Ovary (tissue), 9 donors: ENCODE measurements around the gene BID. TPM values are rescaled to one million over a fixed set of nuclear protein-coding genes. Genes with fewer than 3 reads are reported as not detected.

Experiments
- DNase-seq, 5 donors: peaks; one replicate each; pipeline ENCODE4 v3.0.0-alpha.2; 2019 to 2020
- H3K27ac ChIP-seq, 2 donors: fragments of 200-600 bp; one replicate each; pipeline versions ENCODE4 v1.5.1 to v1.8.0; 2019 to 2022
- H3K27me3 ChIP-seq: fragments of 200-600 bp; one replicate; pipeline ENCODE4 v1.8.0; 2022
- H3K36me3 ChIP-seq: fragments of 200-600 bp; sonication (generic); one replicate; pipeline ENCODE4 v1.5.1; 2019
- H3K4me1 ChIP-seq: one replicate; pipeline ENCODE4 v1.8.1; 2013; ENCODE audit warnings: mild to moderate bottlenecking, moderate library complexity; ENCODE audit not compliant: insufficient read depth
- H3K4me3 ChIP-seq: fragments of 200-600 bp; sonication (generic); one replicate; pipeline ENCODE4 v1.5.1; 2017
- H3K9me3 ChIP-seq, 2 donors: fragments of 200-600 bp in 1 of 2; sonication (generic) in 1 of 2; one replicate each; pipeline versions ENCODE4 v1.5.1 to v1.8.1; 2013 to 2019; ENCODE audit warnings: mild to moderate bottlenecking in 1 of 2, moderate library complexity in 1 of 2
- CTCF ChIP-seq, 3 donors: fragments of 450-650 bp in 2 of 3; fragments of 200-600 bp in 1 of 3; IDR thresholded peaks; one replicate each; pipeline versions ENCODE4 v1.5.1 to v1.8.0; 2016 to 2022; ENCODE audit warnings: antibody characterized with exemption in 3 of 3, mild to moderate bottlenecking in 1 of 3
- EP300 ChIP-seq: sonication (generic); formaldehyde crosslinking; IDR thresholded peaks from one replicate; pipeline ENCODE4 v1.6.1; 2017; ENCODE audit warnings: antibody characterized with exemption
- POLR2A ChIP-seq: fragments of 450-650 bp; IDR thresholded peaks from one replicate; pipeline ENCODE4 v1.6.1; 2017; ENCODE audit warnings: antibody characterized with exemption, mild to moderate bottlenecking, moderate library complexity
- WGBS, 3 donors: extraction: QIAGEN DNeasy Blood & Tissue Kit in 1 of 3; methylation state at CpG; one replicate each; pipeline versions ENCODE4 v1.1.5 to v1.1.7; 2013 to 2017; 5-methylcytosine and 5-hydroxymethylcytosine counted together
- intact Hi-C, 4 donors: fragments of 100-400 bp; cut with DNase I; formaldehyde crosslinking; loops; one replicate each; pipeline versions ENCODE4 v1.11.0 to v1.15.1; 2022 to 2023
- polyA plus RNA-seq, 2 donors: library from polyadenylated mRNA; stranded (reverse); fragments of 200-250 nt in 1 of 2; fragments of 350-450 nt in 1 of 2; fragmentation: Illumina TruSeq in 1 of 2; extraction: RNeasy Lipid Tissue Mini Kit (QIAGEN cat#74804) in 1 of 2; gene quantifications; one replicate each; pipeline ENCODE4 v1.2.3, GENCODE V29; 2013 to 2014
- total RNA-seq, 7 donors: library from RNA; depleted of rRNA in 2 of 7; stranded (reverse); fragments of >200 nt in 2 of 7; fragmentation: NEBNext Ultra II Directional in 3 of 7; extraction: Animal tissue kit (Norgen Biotek cat#: 25700) in 3 of 7; gene quantifications; one replicate each; pipeline versions ENCODE4 v1.1.0 to v1.2.4, GENCODE V29; 2016 to 2023
- donor health status: DM: no; HTN: no; CAD: no; lungs with moderate emphysema.
- donor health status: DM: no; HTN: no; CAD: no.
- donor health status: Bipolar disorder and iron deficiency.
- donor health status: DM: yes; HTN: yes; CAD: no.
- donor health status: DM: no; HTN: no; CAD: no.
- donor health status: DM: yes; HTN: yes; CAD: no.

The BID gene
- total and polyA plus RNA-seq, 9 donors: 3.2 to 13.8 (median 6.1) TPM

- no peaks in the 10 kb centered on the region for H3K9me3 ChIP-seq
- no peaks in the 10 kb centered on the region for H3K36me3 ChIP-seq
- H3K27me3 ChIP-seq: no peaks in the 10 kb centered on the region
- 80 to 90% (median 89%) methylated on average over 8 of the region's 8 CpGs for WGBS, 3 donors
- TF ChIP-seq EP300 (no peak), POLR2A (no peak), CTCF (IDR thresholded peaks at IDR 0.05) (no peak)
- no peak for DNase-seq
- no peak overlapping the region for H3K27ac ChIP-seq
- intact Hi-C loops: no loop called here
- peaks cover 6% of the 10 kb centered on the region for H3K4me1 ChIP-seq
- H3K4me3 ChIP-seq: no peak overlapping the region
Measured at GRCh38 chr22:17728786-17729185, 45.5 kb downstream of the BID start.

- no peaks in the 10 kb centered on the region for H3K9me3 ChIP-seq
- H3K4me1 ChIP-seq: peaks cover 6% of the 10 kb centered on the region
- H3K27ac ChIP-seq: no peak overlapping the region
- no peak overlapping the region for H3K4me3 ChIP-seq
- 83 to 89% (median 84%) methylated on average over 18 of the region's 18 CpGs for WGBS, 3 donors
- intact Hi-C loops: no loop called here
- TF ChIP-seq POLR2A (no peak), CTCF (IDR thresholded peaks at IDR 0.05) (no peak), EP300 (no peak)
- H3K27me3 ChIP-seq: no peaks in the 10 kb centered on the region
- DNase-seq: no peak
- no peaks in the 10 kb centered on the region for H3K36me3 ChIP-seq
Measured at GRCh38 chr22:17726928-17727897, 47.1 kb downstream of the BID start.

GRCh38 chr22:17726006-17726927 is 48.0 kb downstream of the BID start:
- no peak for TF ChIP-seq CTCF (IDR thresholded peaks at IDR 0.05)
- TF ChIP-seq POLR2A: no peak
- no peak for TF ChIP-seq EP300
- 64 to 72% (median 66%) methylated on average over 13 of the region's 13 CpGs for WGBS, 3 donors
- Histone ChIP-seq H3K36me3 (no peaks in the 10 kb centered on the region), H3K4me1 (peaks cover 6% of the 10 kb centered on the region), H3K27me3 (no peaks in the 10 kb centered on the region), H3K9me3 (no peaks in the 10 kb centered on the region), H3K4me3 (no peak overlapping the region), H3K27ac (no peak overlapping the region)
- intact Hi-C loops: no loop called here
- no peak for DNase-seq

GRCh38 chr22:17725500-17725796 is 48.8 kb downstream of the BID start:
- TF ChIP-seq POLR2A (no peak), EP300 (no peak), CTCF (IDR thresholded peaks at IDR 0.05) (no peak)
- no peaks in the 10 kb centered on the region for H3K36me3 ChIP-seq
- no peak for DNase-seq
- H3K27ac ChIP-seq: no peak overlapping the region
- intact Hi-C loops: no loop called here
- no peak overlapping the region for H3K4me3 ChIP-seq
- H3K9me3 ChIP-seq: no peaks in the 10 kb centered on the region
- H3K4me1 ChIP-seq: peaks cover 6% of the 10 kb centered on the region
- no peaks in the 10 kb centered on the region for H3K27me3 ChIP-seq
